Activated CD8-positive, alpha-beta memory T cell treated with anti-CD3 and anti-CD28 coated beads, Interleukin-2, amount 50 U/mL, for 48 hours (primary cell): Measurements from ENCODE around the gene ATP1A4.
A peak's percentile ranks its signal among the peaks of the same experiment; 100 is the strongest.

Experiments
- DNase-seq: peaks from one replicate; pipeline ENCODE4 v3.0.0-alpha.2; 2020

The ATP1A4 gene

GRCh38 chr1:160207771-160208556 lies 56.6 kb downstream of the ATP1A4 start:
- no peak for DNase-seq

GRCh38 chr1:160208557-160209320 lies 57.3 kb downstream of the ATP1A4 start:
- DNase-seq = no peak

- DNase-seq = peak; percentile 45
These were observed 58.1 kb downstream of the ATP1A4 start for GRCh38 chr1:160209321-160210046.

GRCh38 chr1:160210561-160210960 lies 59.2 kb downstream of the ATP1A4 start:
- peak; percentile 35 for DNase-seq

GRCh38 chr1:160211046-160211790 lies 59.8 kb downstream of the ATP1A4 start:
- peak; percentile 49 for DNase-seq

- DNase-seq = peak; percentile 33
These were observed 63.2 kb downstream of the ATP1A4 start for GRCh38 chr1:160214481-160215140.

GRCh38 chr1:160216301-160216700 lies 64.9 kb downstream of the ATP1A4 start:
- no peak for DNase-seq

GRCh38 chr1:160217481-160218051 lies 66.2 kb downstream of the ATP1A4 start:
- no peak for DNase-seq

GRCh38 chr1:160219062-160219929 lies 67.9 kb downstream of the ATP1A4 start:
- no peak for DNase-seq

- no peak for DNase-seq
These were observed 68.9 kb downstream of the ATP1A4 start for GRCh38 chr1:160220301-160220700.

- DNase-seq = no peak
These were observed 69.7 kb downstream of the ATP1A4 start for GRCh38 chr1:160221089-160221488.

- no peak for DNase-seq
These were observed 71.1 kb downstream of the ATP1A4 start for GRCh38 chr1:160222546-160222945.

GRCh38 chr1:160224606-160225005 lies 73.2 kb downstream of the ATP1A4 start:
- no peak for DNase-seq

GRCh38 chr1:160225345-160225744 lies 73.9 kb downstream of the ATP1A4 start:
- no peak for DNase-seq

- DNase-seq = no peak
These were observed 75.2 kb downstream of the ATP1A4 start for GRCh38 chr1:160226623-160227022.

GRCh38 chr1:160227034-160227433 lies 75.6 kb downstream of the ATP1A4 start:
- no peak for DNase-seq

- no peak for DNase-seq
These were observed 76.2 kb downstream of the ATP1A4 start for GRCh38 chr1:160227561-160227960.

GRCh38 chr1:160228431-160228830 lies 77.0 kb downstream of the ATP1A4 start:
- no peak for DNase-seq

GRCh38 chr1:160232911-160233310 lies 81.5 kb downstream of the ATP1A4 start:
- no peak for DNase-seq
